ENCODE measurements around the gene UGT1A4. TPM values are rescaled to one million over a fixed set of nuclear protein-coding genes. Genes with fewer than 3 reads are reported as not detected.

UGT1A4 gene
- total and polyA plus RNA-seq, 10 of the 15 experiments (the other 5 are each of a cell fraction or from before 2014, with no cell fraction given), result not detected

- in situ Hi-C loops (cut with MboI), result no loop called here
- ATAC-seq (no peak), FAIRE-seq (no peak)
- TF ChIP-seq BCL3 (IDR thresholded peaks at IDR 0.05; ENCODE audit: borderline replicate concordance, insufficient read depth, low read depth, low read length, poor library complexity, severe bottlenecking), result no peak
- no peak for TF ChIP-seq NR2F1 (conservative IDR thresholded peaks at IDR 0.05)
- TF ChIP-seq CBX3 (IDR thresholded peaks at IDR 0.05; ENCODE audit: borderline replicate concordance, low read depth), result no peak
- no peak for TF ChIP-seq EGR1 (IDR thresholded peaks at IDR 0.05; ENCODE audit: borderline replicate concordance in 1 of 2, low read depth in 2 of 2, low read length in 2 of 2)
- no peak for TF ChIP-seq POLR2A (IDR thresholded peaks at IDR 0.05; ENCODE audit: low read depth, low read length)
- no peak for TF ChIP-seq ZBTB33 (IDR thresholded peaks at IDR 0.05)
- no peak for TF ChIP-seq BRCA1 (IDR thresholded peaks at IDR 0.05; ENCODE audit: low read depth, low read length)
- TF ChIP-seq ZBTB11 (CRISPR knock-in tag; IDR thresholded peaks at IDR 0.05), result no peak
- no peak for TF ChIP-seq NFXL1 (IDR thresholded peaks at IDR 0.05; ENCODE audit: borderline replicate concordance)
- no peak for TF ChIP-seq RAD21 (IDR thresholded peaks at IDR 0.05; ENCODE audit: insufficient read depth, low read depth, low read length)
- no peak for TF ChIP-seq CEBPZ (IDR thresholded peaks at IDR 0.05; ENCODE audit: low read depth, low read length)
- TF ChIP-seq JUND (IDR thresholded peaks at IDR 0.05; ENCODE audit: low read depth, low read length), result no peak
- no peak for TF ChIP-seq EZH2 (IDR thresholded peaks at IDR 0.05; ENCODE audit: borderline replicate concordance, control insufficient read depth, low read depth, low read length)
- no peak for TF ChIP-seq FOXM1 (IDR thresholded peaks at IDR 0.05; ENCODE audit: low read depth, low read length)
Measured at GRCh38 chr2:233772583-233772982, 54.0 kb downstream of the UGT1A4 start.

More at GRCh38 chr2:233772583-233772982, 54.0 kb downstream of the UGT1A4 start:
- H3K36me3 ChIP-seq (ENCODE audit: control insufficient read depth in 2 of 2, insufficient read depth in 2 of 2, low read length in 1 of 2), result no peaks in the 10 kb centered on the region
- intact Hi-C loops (cut with micrococcal nuclease; ENCODE audit: unreplicated experiment), result no loop called here
- ChIA-PET SMC1A (ENCODE audit: uncharacterized antibody, unreplicated experiment) (no interaction called here), CTCF (no interaction called here), RAD21 (ENCODE audit: unreplicated experiment) (no interaction called here), POLR2A (no interaction called here)
- no peak overlapping the region for H3K27ac ChIP-seq (ENCODE audit: control insufficient read depth, insufficient read depth)
- no peak overlapping the region for H2AFZ ChIP-seq (ENCODE audit: control insufficient read depth, low read depth, low read length)
- no TSS peak for BruUV-seq (replicated peaks)
- no peaks in the 10 kb centered on the region; the same call in 2 of the 3 replicates for H3K9me3 ChIP-seq (replicated peaks; ENCODE audit: control insufficient read depth, insufficient read depth, low read length)
- no peaks in the 10 kb centered on the region for H4K20me1 ChIP-seq (ENCODE audit: control insufficient read depth, insufficient read depth)
- H3K27me3 ChIP-seq (replicated peaks in 1 of 2; ENCODE audit: control insufficient read depth in 2 of 2, insufficient read depth in 2 of 2, low read length in 1 of 2), result no peaks in the 10 kb centered on the region
- no peak overlapping the region for H3K4me2 ChIP-seq (ENCODE audit: control insufficient read depth, insufficient read depth)
- WGBS (ENCODE audit: insufficient coverage, insufficient replicate concordance, low lambda C conversion rate, missing lambda C conversion rate), result 24% methylated on average over 5 of the region's 5 CpGs
- H3K9ac ChIP-seq (ENCODE audit: control insufficient read depth, insufficient read depth, low read length), result no peak overlapping the region
- DNase-seq (ENCODE audit: low read depth, low spot score), result no peak
- no peaks in the 10 kb centered on the region for H3K79me2 ChIP-seq (ENCODE audit: control insufficient read depth, insufficient read depth, low read length)
- no peaks in the 10 kb centered on the region for H3K4me1 ChIP-seq (ENCODE audit: control insufficient read depth, insufficient read depth, low read length)
- no peak overlapping the region for H3K4me3 ChIP-seq

All from GM12878 (cell line).